Lower leg skin (tissue), 3 donors: ENCODE measurements around the gene NT5DC1.

ENCODE experiments used
- POLR2A ChIP-seq, 2 donors: fragments of 450-650 bp; IDR thresholded peaks; one replicate each; pipeline ENCODE4 v1.6.1; 2016 to 2017; ENCODE audit warnings: antibody characterized with exemption in 2 of 2, mild to moderate bottlenecking in 1 of 2, moderate library complexity in 1 of 2
- TF ChIP-seq, protein P1 (sequence below), 3 donors: fragments of 450-650 bp; IDR thresholded peaks; one replicate each; pipeline ENCODE4 v1.5.1; 2016; ENCODE audit warnings: antibody characterized with exemption in 3 of 3, mild to moderate bottlenecking in 3 of 3, moderate library complexity in 2 of 3

DNA sequence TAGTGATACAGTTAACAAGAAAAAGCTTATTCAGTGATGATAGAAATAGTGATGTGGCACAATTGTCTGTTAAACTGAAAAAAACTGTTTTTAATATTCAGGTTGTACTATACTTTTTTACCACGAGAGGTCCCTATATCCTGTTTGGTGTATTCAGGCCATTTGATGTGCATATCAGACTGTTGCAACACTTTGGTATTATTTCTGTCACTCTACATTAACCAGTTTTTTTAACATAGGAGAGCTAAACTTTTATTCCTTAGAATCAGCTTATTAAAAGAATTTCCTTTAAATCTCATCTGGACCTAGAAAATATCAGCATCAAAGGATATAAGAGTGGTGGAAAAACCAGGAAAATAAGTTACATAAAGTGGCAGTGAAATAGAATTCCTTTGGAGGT is 116.4 kb downstream of the NT5DC1 start:
- TF ChIP-seq, protein P1, sequence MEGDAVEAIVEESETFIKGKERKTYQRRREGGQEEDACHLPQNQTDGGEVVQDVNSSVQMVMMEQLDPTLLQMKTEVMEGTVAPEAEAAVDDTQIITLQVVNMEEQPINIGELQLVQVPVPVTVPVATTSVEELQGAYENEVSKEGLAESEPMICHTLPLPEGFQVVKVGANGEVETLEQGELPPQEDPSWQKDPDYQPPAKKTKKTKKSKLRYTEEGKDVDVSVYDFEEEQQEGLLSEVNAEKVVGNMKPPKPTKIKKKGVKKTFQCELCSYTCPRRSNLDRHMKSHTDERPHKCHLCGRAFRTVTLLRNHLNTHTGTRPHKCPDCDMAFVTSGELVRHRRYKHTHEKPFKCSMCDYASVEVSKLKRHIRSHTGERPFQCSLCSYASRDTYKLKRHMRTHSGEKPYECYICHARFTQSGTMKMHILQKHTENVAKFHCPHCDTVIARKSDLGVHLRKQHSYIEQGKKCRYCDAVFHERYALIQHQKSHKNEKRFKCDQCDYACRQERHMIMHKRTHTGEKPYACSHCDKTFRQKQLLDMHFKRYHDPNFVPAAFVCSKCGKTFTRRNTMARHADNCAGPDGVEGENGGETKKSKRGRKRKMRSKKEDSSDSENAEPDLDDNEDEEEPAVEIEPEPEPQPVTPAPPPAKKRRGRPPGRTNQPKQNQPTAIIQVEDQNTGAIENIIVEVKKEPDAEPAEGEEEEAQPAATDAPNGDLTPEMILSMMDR (IDR thresholded peaks at IDR 0.05) = no peak
- TF ChIP-seq POLR2A (IDR thresholded peaks at IDR 0.05) = no peak
